Mucosa of rectum (tissue), 2 donors: ENCODE results near the gene TMC7.

Source experiments
- H3K27ac ChIP-seq, 2 donors: one replicate each; pipeline ENCODE4 v1.7.0; 2013; ENCODE audit warnings: inconsistent platforms in 2 of 2, low read depth in 2 of 2, low read length in 2 of 2
- H3K27me3 ChIP-seq, 2 donors: one replicate each; pipeline ENCODE4 v1.7.0; 2013; ENCODE audit warnings: low read length in 2 of 2; ENCODE audit not compliant: control insufficient read depth in 2 of 2, insufficient read depth in 2 of 2
- H3K36me3 ChIP-seq, 2 donors: one replicate each; pipeline ENCODE4 v1.7.0; 2013; ENCODE audit warnings: low read length in 2 of 2; ENCODE audit not compliant: control insufficient read depth in 2 of 2, insufficient read depth in 2 of 2
- H3K4me1 ChIP-seq, 2 donors: one replicate each; pipeline ENCODE4 v1.7.0; 2013; ENCODE audit warnings: low read length in 2 of 2, mild to moderate bottlenecking in 1 of 2; ENCODE audit not compliant: control insufficient read depth in 2 of 2, insufficient read depth in 2 of 2
- H3K4me3 ChIP-seq, 2 donors: one replicate each; pipeline ENCODE4 v1.7.0; 2013; ENCODE audit warnings: low read length in 2 of 2
- H3K9ac ChIP-seq, 2 donors: one replicate each; pipeline ENCODE4 v1.7.0; 2013; ENCODE audit warnings: low read length in 2 of 2, low read depth in 1 of 2, mild to moderate bottlenecking in 1 of 2
- H3K9me3 ChIP-seq, 2 donors: one replicate each; pipeline ENCODE4 v1.7.0; 2013; ENCODE audit warnings: low read length in 2 of 2; ENCODE audit not compliant: control insufficient read depth in 2 of 2
- donor health status: healthy.
- donor health status: Normal muscosa, but diverticular disease.

Gene TMC7

GRCh38 chr16:19109288-19109664, 125.5 kb downstream of the TMC7 start:
- no peak overlapping the region for H3K4me3 ChIP-seq
- no peak overlapping the region for H3K9ac ChIP-seq
- H3K4me1 ChIP-seq = peaks cover 3 to 7% of the 10 kb centered on the region in 2 donors
- H3K27ac ChIP-seq = no peak overlapping the region
- H3K36me3 ChIP-seq = no peaks in the 10 kb centered on the region
- no peaks in the 10 kb centered on the region for H3K9me3 ChIP-seq
- H3K27me3 ChIP-seq = no peaks in the 10 kb centered on the region

- H3K4me1 ChIP-seq = peaks cover 15 to 21% of the 10 kb centered on the region in 2 donors
- peaks cover 3 to 5% of the 10 kb centered on the region in 2 donors for H3K36me3 ChIP-seq
- no peak overlapping the region for H3K27ac ChIP-seq
- no peaks in the 10 kb centered on the region for H3K27me3 ChIP-seq
- H3K4me3 ChIP-seq = no peak overlapping the region
- no peaks in the 10 kb centered on the region for H3K9me3 ChIP-seq
- no peak overlapping the region for H3K9ac ChIP-seq
Measured at GRCh38 chr16:19110537-19111360, 127.0 kb downstream of the TMC7 start.

GRCh38 chr16:19112099-19112407, 128.3 kb downstream of the TMC7 start:
- H3K27ac ChIP-seq = no peak overlapping the region
- H3K4me1 ChIP-seq = peaks cover 22 to 33% of the 10 kb centered on the region in 2 donors
- H3K9me3 ChIP-seq = no peaks in the 10 kb centered on the region
- no peak overlapping the region for H3K4me3 ChIP-seq
- no peak overlapping the region for H3K9ac ChIP-seq
- H3K27me3 ChIP-seq = no peaks in the 10 kb centered on the region
- peaks cover 3 to 5% of the 10 kb centered on the region in 2 donors for H3K36me3 ChIP-seq
